ENCODE measurements around the gene PTPRK. TPM values are rescaled to one million over a fixed set of nuclear protein-coding genes. Genes with fewer than 3 reads are reported as not detected.
A peak's percentile ranks its signal among the peaks of the same experiment; 100 is the strongest.

The PTPRK gene
- total RNA-seq, 1 experiment from 2014 or later = 89.3 TPM

DNA sequence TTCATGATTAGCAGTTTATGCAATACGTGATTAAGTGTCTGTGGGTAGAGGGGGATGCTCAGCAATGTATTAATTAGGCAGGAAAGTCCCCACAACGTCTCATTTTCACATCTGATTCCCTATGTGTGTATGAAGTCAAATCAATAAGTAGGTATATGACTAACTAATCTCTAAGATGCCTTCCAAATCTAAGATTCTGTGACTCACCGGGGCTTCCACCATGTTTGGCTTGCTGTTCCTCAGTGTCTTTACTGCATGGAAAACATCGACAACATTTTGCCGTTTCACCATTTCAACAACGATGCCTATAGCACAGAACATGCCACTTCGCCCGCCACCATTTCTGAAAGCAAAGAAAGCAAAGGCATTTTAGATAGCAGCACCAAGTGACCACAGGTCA is 547.6 kb downstream of the PTPRK start:
- intact Hi-C loops (cut with micrococcal nuclease; ENCODE audit: unreplicated experiment) = loop anchor here (5.0 kb wide), 4 partner anchors 91 to 544 kb away; no protein-coding TSS in a partner anchor
- POLR2A ChIA-PET (ENCODE audit: unreplicated experiment) = interaction anchor here (0.6 kb wide), 1 partner anchor 129 kb away, joined by 3 read pairs; no protein-coding TSS in a partner anchor

DNA sequence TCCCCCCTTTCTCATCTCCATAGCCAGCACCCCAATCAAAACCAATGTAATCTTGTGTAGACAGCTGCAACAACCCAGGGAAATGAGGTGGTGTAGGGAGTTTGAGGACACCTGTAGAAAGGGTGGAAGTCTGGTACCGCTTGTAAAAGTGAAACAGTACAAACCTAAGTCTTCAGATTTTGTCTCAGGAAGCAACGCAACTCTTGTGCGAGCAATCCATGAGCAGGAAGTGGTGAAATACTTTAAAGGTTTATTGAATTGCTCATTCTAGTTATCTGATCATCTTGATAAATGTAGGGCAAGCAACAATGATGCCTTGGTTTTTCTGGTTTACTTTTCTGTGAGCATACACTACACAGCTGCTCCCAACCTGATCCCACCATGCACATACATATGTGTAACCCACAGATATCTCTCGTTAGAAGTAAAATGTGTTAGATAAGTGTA is 548.4 kb downstream of the PTPRK start:
- no peak overlapping the region for H3K4me2 ChIP-seq
- POLR2A ChIA-PET (ENCODE audit: unreplicated experiment) = no interaction called here

More for the DNA sequence above, 547.6 kb downstream of the PTPRK start:
- Histone ChIP-seq H4K20me1 (ENCODE audit: insufficient read depth) (no peaks in the 10 kb centered on the region), H2AFZ (no peak overlapping the region), H3K9me3 (ENCODE audit: insufficient read depth, low read depth) (no peaks in the 10 kb centered on the region; the same call in 1 of the 2 replicates), H3F3A (ENCODE audit: insufficient read depth, low read depth) (no peaks in the 10 kb centered on the region), H3K4me2 (no peak overlapping the region), H3K4me1 (replicated peaks; ENCODE audit: insufficient read depth) (peaks cover 11% of the 10 kb centered on the region), H3K79me2 (ENCODE audit: low read depth) (no peaks in the 10 kb centered on the region), H3K36me3 (ENCODE audit: low read depth) (peaks cover 47% of the 10 kb centered on the region), H3K27me3 (ENCODE audit: insufficient read depth, low read depth) (no peaks in the 10 kb centered on the region), H3K9me2 (ENCODE audit: insufficient read depth) (no peaks in the 10 kb centered on the region; the same call in 1 of the 2 replicates), H3K4me3 (no peak overlapping the region), H3K27ac (no peak overlapping the region)
- no peak for DNase-seq
- BruUV-seq (replicated peaks) = no TSS peak
- TF ChIP-seq, protein P1, sequence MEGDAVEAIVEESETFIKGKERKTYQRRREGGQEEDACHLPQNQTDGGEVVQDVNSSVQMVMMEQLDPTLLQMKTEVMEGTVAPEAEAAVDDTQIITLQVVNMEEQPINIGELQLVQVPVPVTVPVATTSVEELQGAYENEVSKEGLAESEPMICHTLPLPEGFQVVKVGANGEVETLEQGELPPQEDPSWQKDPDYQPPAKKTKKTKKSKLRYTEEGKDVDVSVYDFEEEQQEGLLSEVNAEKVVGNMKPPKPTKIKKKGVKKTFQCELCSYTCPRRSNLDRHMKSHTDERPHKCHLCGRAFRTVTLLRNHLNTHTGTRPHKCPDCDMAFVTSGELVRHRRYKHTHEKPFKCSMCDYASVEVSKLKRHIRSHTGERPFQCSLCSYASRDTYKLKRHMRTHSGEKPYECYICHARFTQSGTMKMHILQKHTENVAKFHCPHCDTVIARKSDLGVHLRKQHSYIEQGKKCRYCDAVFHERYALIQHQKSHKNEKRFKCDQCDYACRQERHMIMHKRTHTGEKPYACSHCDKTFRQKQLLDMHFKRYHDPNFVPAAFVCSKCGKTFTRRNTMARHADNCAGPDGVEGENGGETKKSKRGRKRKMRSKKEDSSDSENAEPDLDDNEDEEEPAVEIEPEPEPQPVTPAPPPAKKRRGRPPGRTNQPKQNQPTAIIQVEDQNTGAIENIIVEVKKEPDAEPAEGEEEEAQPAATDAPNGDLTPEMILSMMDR (conservative IDR thresholded peaks at IDR 0.05) = no peak
- TF ChIP-seq EZH2 (IDR thresholded peaks at IDR 0.05; ENCODE audit: low read depth) = no peak
- CTCF ChIA-PET = interaction anchor here (0.6 kb wide), 1 partner anchor 95 kb away, joined by 3 read pairs; no protein-coding TSS in a partner anchor

DNA sequence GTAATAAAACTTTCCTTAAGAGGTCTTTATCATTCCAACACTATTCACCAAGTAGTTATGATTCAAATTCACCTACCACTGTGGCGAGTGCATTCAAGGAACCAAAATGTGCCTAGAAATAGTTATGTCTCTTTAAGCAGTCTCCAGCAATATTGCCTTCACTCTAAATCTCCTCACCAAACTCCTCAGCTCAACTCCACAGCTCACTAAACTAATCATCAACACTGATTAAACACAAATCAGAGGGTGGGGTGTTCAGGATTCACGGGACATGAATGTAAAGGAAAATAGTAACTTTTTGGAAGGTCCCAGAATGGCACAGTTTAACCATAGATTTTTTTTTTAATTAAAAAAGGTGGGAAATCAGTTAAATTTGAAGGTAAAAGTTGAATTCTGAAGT is 549.0 kb downstream of the PTPRK start:
- no peak overlapping the region for H3K4me2 ChIP-seq
- H3K27ac ChIP-seq = no peak overlapping the region

More for the DNA sequence above, 548.4 kb downstream of the PTPRK start:
- Histone ChIP-seq H3K9me3 (ENCODE audit: insufficient read depth, low read depth) (no peaks in the 10 kb centered on the region; the same call in 1 of the 2 replicates), H3K27ac (0 out of 2 replicates have a peak overlapping the region, but pooled peaks have one; percentile 9), H3K27me3 (ENCODE audit: insufficient read depth, low read depth) (no peaks in the 10 kb centered on the region), H4K20me1 (ENCODE audit: insufficient read depth) (no peaks in the 10 kb centered on the region), H3K9me2 (ENCODE audit: insufficient read depth) (no peaks in the 10 kb centered on the region; the same call in 1 of the 2 replicates), H3K79me2 (ENCODE audit: low read depth) (no peaks in the 10 kb centered on the region), H3F3A (ENCODE audit: insufficient read depth, low read depth) (no peaks in the 10 kb centered on the region), H3K4me3 (no peak overlapping the region), H2AFZ (no peak overlapping the region), H3K36me3 (ENCODE audit: low read depth) (peaks cover 52% of the 10 kb centered on the region), H3K4me1 (replicated peaks; ENCODE audit: insufficient read depth) (peaks cover 11% of the 10 kb centered on the region)
- CTCF ChIA-PET = no interaction called here
- TF ChIP-seq, protein P1 (conservative IDR thresholded peaks at IDR 0.05) = no peak
- TF ChIP-seq EZH2 (IDR thresholded peaks at IDR 0.05; ENCODE audit: low read depth) = no peak
- DNase-seq = peak; percentile 46 to 76
- no TSS peak for BruUV-seq (replicated peaks)
- intact Hi-C loops (cut with micrococcal nuclease; ENCODE audit: unreplicated experiment) = loop anchor here (5.0 kb wide), 4 partner anchors 90 to 545 kb away; no protein-coding TSS in a partner anchor

More for the DNA sequence above, 549.0 kb downstream of the PTPRK start:
- H3K9me2 ChIP-seq (ENCODE audit: insufficient read depth) = no peaks in the 10 kb centered on the region; the same call in 1 of the 2 replicates
- TF ChIP-seq, protein P1 (conservative IDR thresholded peaks at IDR 0.05) = no peak
- no peak for TF ChIP-seq EZH2 (IDR thresholded peaks at IDR 0.05; ENCODE audit: low read depth)
- H3K79me2 ChIP-seq (ENCODE audit: low read depth) = no peaks in the 10 kb centered on the region
- no peak overlapping the region for H2AFZ ChIP-seq
- no peaks in the 10 kb centered on the region for H3K27me3 ChIP-seq (ENCODE audit: insufficient read depth, low read depth)
- H4K20me1 ChIP-seq (ENCODE audit: insufficient read depth) = no peaks in the 10 kb centered on the region
- no peaks in the 10 kb centered on the region for H3F3A ChIP-seq (ENCODE audit: insufficient read depth, low read depth)
- peaks cover 11% of the 10 kb centered on the region for H3K4me1 ChIP-seq (replicated peaks; ENCODE audit: insufficient read depth)
- intact Hi-C loops (cut with micrococcal nuclease; ENCODE audit: unreplicated experiment) = loop anchor here (5.0 kb wide), 4 partner anchors 89 to 546 kb away; no protein-coding TSS in a partner anchor
- CTCF ChIA-PET = no interaction called here
- BruUV-seq (replicated peaks) = TSS peak; percentile 73
- no peak for DNase-seq
- H3K36me3 ChIP-seq (ENCODE audit: low read depth) = peaks cover 47% of the 10 kb centered on the region
- no peaks in the 10 kb centered on the region; the same call in 1 of the 2 replicates for H3K9me3 ChIP-seq (ENCODE audit: insufficient read depth, low read depth)
- H3K4me3 ChIP-seq = no peak overlapping the region
- POLR2A ChIA-PET (ENCODE audit: unreplicated experiment) = interaction anchor here (0.7 kb wide), 1 partner anchor 11 kb away, joined by 10 read pairs; no protein-coding TSS in a partner anchor
